Measurements from ENCODE around the gene EIF4G3.

The EIF4G3 gene

DNA sequence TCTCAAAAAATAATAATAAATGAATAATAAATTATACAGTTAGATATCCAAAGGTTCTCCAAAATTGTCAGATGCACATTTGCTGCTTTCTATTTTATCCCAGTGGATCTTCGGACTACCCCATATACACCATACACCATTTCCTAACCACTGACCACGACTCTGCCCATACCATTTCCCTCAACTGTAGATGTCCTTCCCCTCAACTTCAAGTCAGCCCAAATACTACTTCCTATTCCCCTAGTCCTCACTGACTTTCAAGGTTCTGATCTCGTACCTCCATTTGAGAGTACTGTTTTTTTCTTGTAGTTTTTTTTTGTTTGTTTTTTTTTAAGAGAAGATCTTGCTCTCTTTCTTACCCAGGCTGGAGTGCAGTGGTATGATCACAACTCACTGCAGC is 19.6 kb downstream of the EIF4G3 start:
- TF ChIP-seq MAX (IDR thresholded peaks at IDR 0.05) (no peak), EP300 (IDR thresholded peaks at IDR 0.05; ENCODE audit: borderline replicate concordance) (no peak), REST (IDR thresholded peaks at IDR 0.05; ENCODE audit: low read depth) (no peak), ZBTB7A (IDR thresholded peaks at IDR 0.05; ENCODE audit: low read depth) (no peak), FOXM1 (IDR thresholded peaks at IDR 0.05; ENCODE audit: borderline replicate concordance, low read depth) (no peak), CEBPB (IDR thresholded peaks at IDR 0.05) (no peak), TAF1 (IDR thresholded peaks at IDR 0.05; ENCODE audit: low read depth) (no peak), NFIC (IDR thresholded peaks at IDR 0.05) (no peak), RAD21 (IDR thresholded peaks at IDR 0.05; ENCODE audit: low read depth) (no peak), YY1 (IDR thresholded peaks at IDR 0.05; ENCODE audit: low read depth) (no peak), CREB1 (IDR thresholded peaks at IDR 0.05; ENCODE audit: low read depth) (no peak), TEAD4 (IDR thresholded peaks at IDR 0.05) (no peak), EGR1 (IDR thresholded peaks at IDR 0.05) (no peak)
- TF ChIP-seq, protein P1, sequence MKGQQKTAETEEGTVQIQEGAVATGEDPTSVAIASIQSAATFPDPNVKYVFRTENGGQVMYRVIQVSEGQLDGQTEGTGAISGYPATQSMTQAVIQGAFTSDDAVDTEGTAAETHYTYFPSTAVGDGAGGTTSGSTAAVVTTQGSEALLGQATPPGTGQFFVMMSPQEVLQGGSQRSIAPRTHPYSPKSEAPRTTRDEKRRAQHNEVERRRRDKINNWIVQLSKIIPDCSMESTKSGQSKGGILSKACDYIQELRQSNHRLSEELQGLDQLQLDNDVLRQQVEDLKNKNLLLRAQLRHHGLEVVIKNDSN (IDR thresholded peaks at IDR 0.05), result no peak

GRCh38 chr1:21156019-21156418 is 20.7 kb downstream of the EIF4G3 start:
- TF ChIP-seq TEAD4 (IDR thresholded peaks at IDR 0.05), result no peak

DNA sequence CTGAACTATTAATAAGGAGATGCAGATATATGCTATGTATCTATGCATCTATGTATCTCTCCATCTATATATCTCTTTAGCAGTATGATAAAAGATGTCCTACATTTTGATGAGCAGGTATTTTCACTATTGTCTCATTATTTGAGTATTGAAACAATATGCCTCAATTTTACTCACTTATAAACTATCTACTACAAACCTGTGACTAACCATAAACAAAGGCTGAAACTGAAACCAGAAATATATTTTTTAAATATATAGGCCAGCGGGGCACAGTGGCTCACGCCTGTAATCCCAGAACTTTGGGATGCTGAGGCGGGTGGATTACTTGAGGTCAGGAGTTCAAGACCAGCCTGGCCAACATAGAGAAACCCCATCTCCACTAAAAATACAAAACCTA is 22.0 kb downstream of the EIF4G3 start:
- TF ChIP-seq RAD21 (IDR thresholded peaks at IDR 0.05; ENCODE audit: low read depth) (no peak), TEAD4 (IDR thresholded peaks at IDR 0.05) (no peak), TAF1 (IDR thresholded peaks at IDR 0.05; ENCODE audit: low read depth) (no peak)

DNA sequence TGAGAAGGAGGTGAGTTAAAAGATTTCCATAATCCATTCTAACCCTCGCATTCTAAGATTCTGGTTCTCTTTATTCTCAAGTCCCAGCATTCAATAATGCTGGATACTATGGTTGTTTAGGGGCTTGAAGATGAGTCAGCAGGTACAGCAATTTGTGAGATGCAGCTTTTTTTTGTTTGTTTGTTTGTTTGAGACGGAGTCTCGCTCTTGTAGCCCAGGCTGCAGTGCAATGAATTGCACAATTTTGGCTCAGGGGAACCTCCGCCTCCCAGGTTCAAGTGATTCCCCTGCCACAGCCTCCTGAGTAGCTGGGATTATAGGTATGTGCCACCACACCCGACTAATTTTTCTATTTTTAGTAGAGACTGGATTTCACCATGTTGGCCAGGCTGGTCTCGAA is 23.3 kb downstream of the EIF4G3 start:
- TF ChIP-seq YY1 (IDR thresholded peaks at IDR 0.05; ENCODE audit: low read depth), result no peak
- no peak for TF ChIP-seq EGR1 (IDR thresholded peaks at IDR 0.05)
- no peak for TF ChIP-seq MAX (IDR thresholded peaks at IDR 0.05)
- TF ChIP-seq, protein P1 (IDR thresholded peaks at IDR 0.05), result no peak
- TF ChIP-seq FOXM1 (IDR thresholded peaks at IDR 0.05; ENCODE audit: borderline replicate concordance, low read depth), result no peak
- TF ChIP-seq RAD21 (IDR thresholded peaks at IDR 0.05; ENCODE audit: low read depth), result no peak
- no peak for TF ChIP-seq TEAD4 (IDR thresholded peaks at IDR 0.05)
- TF ChIP-seq TAF1 (IDR thresholded peaks at IDR 0.05; ENCODE audit: low read depth), result no peak
- no peak for TF ChIP-seq EP300 (IDR thresholded peaks at IDR 0.05; ENCODE audit: borderline replicate concordance)
- no peak for TF ChIP-seq CREB1 (IDR thresholded peaks at IDR 0.05; ENCODE audit: low read depth)
- TF ChIP-seq NFIC (IDR thresholded peaks at IDR 0.05), result no peak
- TF ChIP-seq TCF12 (IDR thresholded peaks at IDR 0.05; ENCODE audit: low read depth), result no peak
- TF ChIP-seq ZBTB7A (IDR thresholded peaks at IDR 0.05; ENCODE audit: low read depth), result no peak
- TF ChIP-seq CEBPB (IDR thresholded peaks at IDR 0.05), result no peak
- no peak for TF ChIP-seq REST (IDR thresholded peaks at IDR 0.05; ENCODE audit: low read depth)

DNA sequence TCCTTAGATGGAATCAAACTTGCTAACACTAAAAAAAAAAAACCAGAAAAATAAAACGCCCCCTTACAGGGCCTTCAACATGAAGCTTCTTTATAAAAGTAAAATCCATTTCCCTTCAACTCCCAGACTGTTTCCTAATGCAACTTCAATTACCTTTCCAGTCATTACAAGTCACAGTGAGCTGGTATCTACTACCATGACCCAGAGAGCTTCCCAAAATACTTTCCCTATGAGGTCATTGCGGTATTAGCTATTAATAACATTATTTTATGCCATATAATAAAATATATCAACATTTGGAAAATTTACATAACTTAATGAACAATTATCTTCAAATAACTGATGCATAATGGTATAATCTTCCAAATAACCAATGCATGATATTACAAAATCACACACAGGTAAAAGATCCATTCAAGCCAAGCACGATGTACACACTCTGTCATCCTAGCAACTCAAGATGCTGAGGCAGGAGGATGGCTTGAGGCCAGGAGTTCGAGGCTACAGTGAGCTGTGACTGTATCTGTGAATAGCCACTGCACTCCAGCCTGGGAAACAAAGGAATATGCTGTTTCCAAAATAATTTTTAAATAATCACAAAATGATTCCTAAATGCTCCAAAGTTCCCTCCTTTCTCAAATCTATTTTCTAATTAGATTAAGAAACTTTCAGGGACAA is 24.1 kb downstream of the EIF4G3 start:
- TF ChIP-seq EP300 (IDR thresholded peaks at IDR 0.05; ENCODE audit: borderline replicate concordance), result no peak
- TF ChIP-seq TAF1 (IDR thresholded peaks at IDR 0.05; ENCODE audit: low read depth), result no peak
- TF ChIP-seq RAD21 (IDR thresholded peaks at IDR 0.05; ENCODE audit: low read depth), result no peak
- TF ChIP-seq YY1 (IDR thresholded peaks at IDR 0.05; ENCODE audit: low read depth), result no peak
- no peak for TF ChIP-seq FOXM1 (IDR thresholded peaks at IDR 0.05; ENCODE audit: borderline replicate concordance, low read depth)
- TF ChIP-seq, protein P1 (IDR thresholded peaks at IDR 0.05), result no peak
- TF ChIP-seq NFIC (IDR thresholded peaks at IDR 0.05), result no peak
- no peak for TF ChIP-seq EGR1 (IDR thresholded peaks at IDR 0.05)
- TF ChIP-seq ZBTB7A (IDR thresholded peaks at IDR 0.05; ENCODE audit: low read depth), result no peak
